Neuronal stem cell (in vitro differentiated cells): ENCODE results near the gene ADAM8.
A peak's percentile ranks its signal among the peaks of the same experiment; 100 is the strongest.
"Not testable (repeated sequence)": the region's sequence is repeated elsewhere in the genome, so short reads cannot be mapped to it uniquely, and the experiment has no call there.

ENCODE experiments used
- DNase-seq: peaks from one replicate; pipeline ENCODE4 v3.0.0-alpha.2; 2013; ENCODE audit warnings: low spot score
- H2AFZ ChIP-seq: one replicate; pipeline ENCODE4 v1.6.1; 2013; ENCODE audit warnings: mild to moderate bottlenecking, low read length, inconsistent platforms
- H2AK5ac ChIP-seq: 2 replicates; pipeline ENCODE4 v1.6.1; 2013; ENCODE audit warnings: low read depth, mild to moderate bottlenecking, inconsistent platforms, low read length, moderate library complexity, mixed read lengths
- H2BK120ac ChIP-seq: 2 replicates; pipeline ENCODE4 v1.6.1; 2013; ENCODE audit warnings: low read depth, mild to moderate bottlenecking, inconsistent platforms, low read length, moderate library complexity, mixed read lengths
- H2BK12ac ChIP-seq: one replicate; pipeline ENCODE4 v1.6.1; 2013; ENCODE audit warnings: low read length, inconsistent platforms
- H2BK15ac ChIP-seq: 2 replicates; pipeline ENCODE4 v1.6.1; 2013; ENCODE audit warnings: mild to moderate bottlenecking, low read length, inconsistent platforms, mixed read lengths
- H2BK5ac ChIP-seq: one replicate; pipeline ENCODE4 v1.6.1; 2013; ENCODE audit warnings: inconsistent platforms, mild to moderate bottlenecking, low read length, moderate library complexity
- H3K14ac ChIP-seq: one replicate; pipeline ENCODE4 v1.6.1; 2013; ENCODE audit warnings: low read length, inconsistent platforms
- H3K18ac ChIP-seq: 2 replicates; pipeline ENCODE4 v1.6.1; 2013; ENCODE audit warnings: low read length, inconsistent platforms
- H3K23ac ChIP-seq: 2 replicates; pipeline ENCODE4 v1.6.1; 2013; ENCODE audit warnings: low read depth, mild to moderate bottlenecking, mixed read lengths, low read length, inconsistent platforms; ENCODE audit not compliant: poor library complexity
- H3K27ac ChIP-seq: replicated peaks from 3 replicates; pipeline ENCODE4 v1.5.1; 2013; ENCODE audit warnings: low read length, inconsistent platforms
- H3K27me3 ChIP-seq, 3 experiments: 2 replicates each; pipeline ENCODE4 v1.6.1; 2013; ENCODE audit warnings: low read length in 3 of 3, mild to moderate bottlenecking in 2 of 3, inconsistent platforms in 1 of 3, low read depth in 1 of 3, mixed read lengths in 1 of 3, moderate library complexity in 1 of 3; ENCODE audit not compliant: control insufficient read depth in 3 of 3, insufficient read depth in 3 of 3
- H3K36me3 ChIP-seq, 2 donors: replicated peaks in 1 of 2; 2 replicates each; pipeline ENCODE4 v1.6.1; 2013; ENCODE audit warnings: low read length in 2 of 2; ENCODE audit not compliant: control insufficient read depth in 2 of 2, insufficient read depth in 2 of 2
- H3K4ac ChIP-seq: 2 replicates; pipeline ENCODE4 v1.6.1; 2013; ENCODE audit warnings: inconsistent platforms, mild to moderate bottlenecking, low read length, moderate library complexity
- H3K4me1 ChIP-seq, 2 donors: 1 replicate in 1 of 2; 2 replicates in 1 of 2; pipeline ENCODE4 v1.6.1; 2013; ENCODE audit warnings: low read length in 2 of 2, low read depth in 1 of 2; ENCODE audit not compliant: control insufficient read depth in 2 of 2, insufficient read depth in 1 of 2
- H3K4me2 ChIP-seq: one replicate; pipeline ENCODE4 v1.6.1; 2013; ENCODE audit warnings: mild to moderate bottlenecking, low read length, inconsistent platforms; ENCODE audit not compliant: insufficient read depth, poor library complexity, severe bottlenecking
- H3K4me3 ChIP-seq, 2 donors: 2 replicates each; pipeline ENCODE4 v1.5.1; 2013; ENCODE audit warnings: low read length in 2 of 2, mild to moderate bottlenecking in 2 of 2, inconsistent platforms in 1 of 2, moderate library complexity in 1 of 2
- H3K79me1 ChIP-seq: one replicate; pipeline ENCODE4 v1.6.1; 2013; ENCODE audit warnings: low read depth, mild to moderate bottlenecking, inconsistent platforms, low read length, moderate library complexity
- H3K9ac ChIP-seq: one replicate; pipeline ENCODE4 v1.6.1; 2013; ENCODE audit warnings: mild to moderate bottlenecking, low read depth, low read length, inconsistent platforms; ENCODE audit not compliant: poor library complexity
- H3K9me3 ChIP-seq, 2 donors: replicated peaks in 1 of 2; 2 replicates each; pipeline versions ENCODE3 to v1.6.1; 2013; ENCODE audit warnings: low read length in 2 of 2, mild to moderate bottlenecking in 2 of 2, inconsistent platforms in 1 of 2, low read depth in 1 of 2, mixed read lengths in 1 of 2, moderate library complexity in 1 of 2; ENCODE audit not compliant: control insufficient read depth in 2 of 2, insufficient read depth in 1 of 2
- H4K8ac ChIP-seq: one replicate; pipeline ENCODE4 v1.6.1; 2013; ENCODE audit warnings: low read depth, mild to moderate bottlenecking, inconsistent platforms, low read length, moderate library complexity
- H4K91ac ChIP-seq: one replicate; pipeline ENCODE4 v1.6.1; 2013; ENCODE audit warnings: low read length, low read depth, mild to moderate bottlenecking, inconsistent platforms; ENCODE audit not compliant: poor library complexity
- WGBS, 2 donors: extraction: QIAGEN DNeasy Blood & Tissue Kit; methylation state at CpG; one replicate each; pipeline ENCODE4 v1.1.7; 2013; ENCODE audit warnings: missing lambda C conversion rate in 2 of 2, mixed read lengths in 1 of 2; ENCODE audit not compliant: insufficient read length in 2 of 2, insufficient replicate concordance in 1 of 2; ENCODE audit errors: extremely low coverage in 2 of 2; 5-methylcytosine and 5-hydroxymethylcytosine counted together

ADAM8 gene

DNA sequence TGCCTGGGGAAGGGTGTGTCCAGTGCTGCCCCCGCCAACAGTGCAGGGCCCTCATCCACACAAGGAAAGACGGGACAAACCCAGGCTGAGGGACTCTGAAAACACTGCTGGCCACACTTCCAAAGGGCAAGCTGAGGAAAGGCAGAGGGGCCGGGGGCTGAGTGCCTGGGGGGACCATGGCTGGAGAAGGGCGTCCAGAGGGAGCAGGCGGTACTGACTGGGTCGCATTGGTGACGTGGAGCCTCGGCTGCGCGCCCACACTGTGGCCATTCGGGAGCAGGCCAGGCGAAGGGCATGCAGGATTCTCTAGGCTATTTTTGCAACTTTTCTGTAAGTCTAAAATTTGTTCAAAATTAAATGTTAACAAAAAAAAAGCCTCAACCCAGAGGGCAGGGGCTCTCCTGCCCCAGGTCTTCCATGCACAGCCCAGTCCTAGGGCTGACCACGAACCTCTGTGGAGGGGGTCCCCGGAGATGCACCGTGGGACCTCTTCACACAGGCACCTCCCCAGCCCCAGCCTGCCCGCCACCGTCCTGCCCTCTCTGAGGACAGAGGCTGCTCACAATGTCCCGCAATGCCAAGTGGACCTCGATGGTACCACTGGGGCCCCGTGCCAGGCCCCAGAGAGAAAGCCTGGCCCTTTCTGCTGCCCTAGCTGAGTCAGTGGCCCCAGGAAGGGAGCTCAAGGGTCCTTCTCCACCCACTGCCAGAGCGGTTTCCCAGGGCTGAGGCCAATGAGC lies 10.4 kb downstream of the ADAM8 start:
- Histone ChIP-seq H3K18ac (peak overlapping the region; percentile 48), H3K79me1 (no peaks in the 10 kb centered on the region), H3K23ac (no peak overlapping the region), H3K4me3 (no peak overlapping the region), H2BK120ac (no peak overlapping the region), H3K27me3 (peaks cover 0 to 5% (median under 1%) of the 10 kb centered on the region in 3 experiments), H3K14ac (peak overlapping the region; percentile 71), H4K8ac (no peak overlapping the region), H3K4ac (no peak overlapping the region), H3K27ac (no peak overlapping the region), H2AK5ac (peak overlapping the region; percentile 81), H2BK5ac (no peak overlapping the region), H3K9ac (no peak overlapping the region), H4K91ac (no peak overlapping the region), H3K4me2 (no peak overlapping the region), H3K9me3 (no peaks in the 10 kb centered on the region), H2BK15ac (peak overlapping the region; percentile 94), H2BK12ac (peak overlapping the region; percentile 58), H3K4me1 (peaks cover 7 to 15% of the 10 kb centered on the region in 2 donors), H3K36me3 (no peaks in the 10 kb centered on the region), H2AFZ (no peak overlapping the region)
- no CpG with 5 or more reads among the region's 21 CpGs for WGBS, 2 donors
- DNase-seq, result no peak

DNA sequence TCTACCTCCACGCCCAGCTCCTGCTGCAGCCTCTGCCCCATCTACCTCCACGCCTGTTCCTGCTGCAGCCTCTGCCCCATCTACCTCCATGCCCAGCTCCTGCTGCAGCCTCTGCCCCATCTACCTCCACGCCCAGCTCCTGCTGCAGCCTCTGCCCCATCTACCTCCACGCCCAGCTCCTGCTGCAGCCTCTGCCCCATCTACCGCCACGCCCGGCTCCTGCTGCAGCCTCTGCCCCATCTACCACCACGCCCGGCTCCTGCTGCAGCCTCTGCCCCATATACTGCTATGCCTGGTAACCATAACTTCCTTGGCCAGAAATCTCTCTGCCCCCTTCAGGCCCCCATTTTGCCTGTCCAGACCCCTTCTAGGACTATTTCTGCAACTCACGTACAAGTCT lies 11.6 kb downstream of the ADAM8 start:
- not testable (repeated sequence) for H3K79me1 ChIP-seq, H2AFZ ChIP-seq, H2BK12ac ChIP-seq, H3K36me3 ChIP-seq, DNase-seq, H3K9me3 ChIP-seq, H4K91ac ChIP-seq, H3K4me3 ChIP-seq, H3K18ac ChIP-seq, H2BK15ac ChIP-seq, H2BK5ac ChIP-seq, H3K4me2 ChIP-seq, H3K27ac ChIP-seq, H3K27me3 ChIP-seq, H4K8ac ChIP-seq, H2BK120ac ChIP-seq, H3K9ac ChIP-seq, H3K4ac ChIP-seq, H3K23ac ChIP-seq, H3K14ac ChIP-seq, H2AK5ac ChIP-seq
- no CpG with 5 or more reads among the region's 10 CpGs for WGBS, 2 donors
- peaks cover 11 to 21% of the 10 kb centered on the region in 2 donors for H3K4me1 ChIP-seq

DNA sequence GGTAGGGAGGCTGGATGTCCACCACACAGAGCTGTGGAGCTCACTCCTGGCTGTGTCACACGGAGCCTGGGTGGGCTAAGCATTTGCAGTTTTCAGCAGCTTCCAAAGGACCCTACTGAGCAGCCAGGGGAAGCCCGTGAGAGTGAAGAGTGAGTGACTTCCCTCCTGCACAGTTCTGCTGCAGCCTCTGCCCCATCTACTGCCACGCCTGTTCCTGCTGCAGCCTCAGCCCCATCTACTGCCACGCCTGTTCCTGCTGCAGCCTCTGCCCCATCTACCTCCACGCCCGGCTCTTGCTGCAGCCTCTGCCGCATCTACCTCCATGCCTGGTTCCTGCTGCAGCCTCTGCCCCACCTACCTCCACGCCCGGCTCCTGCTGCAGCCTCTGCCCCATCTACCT lies 12.2 kb downstream of the ADAM8 start:
- Histone ChIP-seq H3K4me3 (no peak overlapping the region), H2BK12ac (no peak overlapping the region), H2AFZ (no peak overlapping the region), H3K14ac (peak overlapping the region; percentile 17), H3K4me1 (peaks cover 11 to 27% of the 10 kb centered on the region in 2 donors), H4K91ac (no peak overlapping the region), H3K36me3 (no peaks in the 10 kb centered on the region), H3K9me3 (no peaks in the 10 kb centered on the region), H3K9ac (peak overlapping the region; percentile 21), H2AK5ac (peak overlapping the region; percentile 74), H2BK15ac (peak overlapping the region; percentile 49), H3K4me2 (no peak overlapping the region), H3K4ac (no peak overlapping the region), H3K79me1 (peaks cover 3% of the 10 kb centered on the region), H2BK5ac (no peak overlapping the region), H4K8ac (no peak overlapping the region), H2BK120ac (no peak overlapping the region), H3K23ac (no peak overlapping the region), H3K27me3 (peaks cover 0 to 5% (median 4%) of the 10 kb centered on the region in 3 experiments), H3K18ac (no peak overlapping the region), H3K27ac (no peak overlapping the region)
- no CpG with 5 or more reads among the region's 9 CpGs for WGBS, 2 donors
- no peak for DNase-seq

DNA sequence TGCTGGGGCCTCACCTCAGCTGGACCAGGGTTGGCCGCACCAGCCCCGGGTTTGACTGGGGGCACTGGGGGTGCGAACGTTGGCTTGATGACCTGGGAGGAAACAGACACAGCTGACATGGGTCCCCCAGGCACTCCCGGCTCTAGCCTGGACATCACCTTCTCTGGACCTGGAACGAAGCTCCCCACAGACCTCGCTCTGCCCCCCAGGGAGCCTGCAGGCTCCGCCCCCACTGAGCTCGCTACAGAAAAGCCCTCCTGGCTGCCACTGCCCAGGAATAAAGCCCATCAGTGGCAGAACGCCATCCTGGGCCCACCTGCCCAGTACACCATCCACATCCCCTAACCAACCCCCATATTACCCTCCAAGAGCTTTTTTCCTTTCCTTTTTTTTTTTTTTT lies 13.0 kb downstream of the ADAM8 start:
- Histone ChIP-seq H3K9ac (no peak overlapping the region), H2AFZ (no peak overlapping the region), H2AK5ac (no peak overlapping the region), H2BK12ac (no peak overlapping the region), H2BK15ac (no peak overlapping the region), H3K18ac (peak overlapping the region; percentile 42), H3K4me1 (peaks cover 11 to 32% of the 10 kb centered on the region in 2 donors), H3K23ac (peak overlapping the region; percentile 23), H3K36me3 (no peaks in the 10 kb centered on the region), H3K14ac (no peak overlapping the region), H2BK120ac (no peak overlapping the region), H3K9me3 (no peaks in the 10 kb centered on the region), H4K91ac (no peak overlapping the region), H3K4me3 (no peak overlapping the region), H3K27ac (no peak overlapping the region), H4K8ac (no peak overlapping the region), H3K4ac (no peak overlapping the region), H2BK5ac (no peak overlapping the region), H3K4me2 (no peak overlapping the region), H3K79me1 (peaks cover 3% of the 10 kb centered on the region), H3K27me3 (peaks cover 0 to 7% (median 5%) of the 10 kb centered on the region in 3 experiments)
- WGBS, 2 donors, result no CpG with 5 or more reads among the region's 10 CpGs
- no peak for DNase-seq
